ENCODE results near the gene ATP2C2.

DNA sequence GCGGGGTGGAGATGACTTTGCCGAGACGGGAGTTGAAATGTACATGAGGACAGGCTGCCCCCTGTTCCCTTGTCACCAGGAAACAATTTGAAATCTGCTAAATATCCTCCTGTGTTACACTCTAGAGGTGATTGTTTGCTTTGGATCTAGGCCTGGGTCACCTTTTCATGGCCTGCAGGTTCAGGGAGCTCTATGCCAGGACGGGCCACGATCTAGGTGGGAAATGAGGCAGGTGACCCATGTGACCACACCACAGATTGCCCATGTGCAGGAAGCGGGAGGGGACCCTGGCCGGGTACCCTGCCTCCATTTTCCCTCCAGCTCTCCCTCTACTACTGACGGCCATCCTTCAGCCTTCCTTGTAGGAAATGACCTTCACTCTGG, 92.7 kb downstream of the ATP2C2 start:
- TF ChIP-seq, protein P1, sequence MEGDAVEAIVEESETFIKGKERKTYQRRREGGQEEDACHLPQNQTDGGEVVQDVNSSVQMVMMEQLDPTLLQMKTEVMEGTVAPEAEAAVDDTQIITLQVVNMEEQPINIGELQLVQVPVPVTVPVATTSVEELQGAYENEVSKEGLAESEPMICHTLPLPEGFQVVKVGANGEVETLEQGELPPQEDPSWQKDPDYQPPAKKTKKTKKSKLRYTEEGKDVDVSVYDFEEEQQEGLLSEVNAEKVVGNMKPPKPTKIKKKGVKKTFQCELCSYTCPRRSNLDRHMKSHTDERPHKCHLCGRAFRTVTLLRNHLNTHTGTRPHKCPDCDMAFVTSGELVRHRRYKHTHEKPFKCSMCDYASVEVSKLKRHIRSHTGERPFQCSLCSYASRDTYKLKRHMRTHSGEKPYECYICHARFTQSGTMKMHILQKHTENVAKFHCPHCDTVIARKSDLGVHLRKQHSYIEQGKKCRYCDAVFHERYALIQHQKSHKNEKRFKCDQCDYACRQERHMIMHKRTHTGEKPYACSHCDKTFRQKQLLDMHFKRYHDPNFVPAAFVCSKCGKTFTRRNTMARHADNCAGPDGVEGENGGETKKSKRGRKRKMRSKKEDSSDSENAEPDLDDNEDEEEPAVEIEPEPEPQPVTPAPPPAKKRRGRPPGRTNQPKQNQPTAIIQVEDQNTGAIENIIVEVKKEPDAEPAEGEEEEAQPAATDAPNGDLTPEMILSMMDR (IDR thresholded peaks at IDR 0.05; ENCODE audit: low read length), result no peak
- TF ChIP-seq EZH2 (IDR thresholded peaks at IDR 0.05; ENCODE audit: borderline replicate concordance, low read length), result no peak

Data from OCI-LY1 (cell line).